HG03108 (cell line): ENCODE data around the gene GNG7.
"Not testable (repeated sequence)": the region's sequence is repeated elsewhere in the genome, so short reads cannot be mapped to it uniquely, and the experiment has no call there.

Experiments
- ATAC-seq: cut with Tn5 transposase; IDR thresholded peaks from one replicate; pipeline ENCODE4 v1.9.1; 2021; ENCODE audit warnings: moderate library complexity; ENCODE audit not compliant: unreplicated experiment

The GNG7 gene

GRCh38 chr19:2542341-2543069 is 160.0 kb downstream of the GNG7 start:
- no peak for ATAC-seq

GRCh38 chr19:2540646-2541454 is 161.6 kb downstream of the GNG7 start:
- no peak for ATAC-seq

GRCh38 chr19:2540251-2540645 is 162.2 kb downstream of the GNG7 start:
- no peak for ATAC-seq

GRCh38 chr19:2538096-2538757 is 164.3 kb downstream of the GNG7 start:
- no peak for ATAC-seq

- not testable (repeated sequence) for ATAC-seq
These were observed 164.9 kb downstream of the GNG7 start for GRCh38 chr19:2537584-2537983.

GRCh38 chr19:2536461-2536860 is 166.0 kb downstream of the GNG7 start:
- no peak for ATAC-seq

GRCh38 chr19:2534423-2535013 is 168.0 kb downstream of the GNG7 start:
- no peak for ATAC-seq

- ATAC-seq, result no peak
These were observed 168.6 kb downstream of the GNG7 start for GRCh38 chr19:2533686-2534422.

GRCh38 chr19:2533072-2533425 is 169.4 kb downstream of the GNG7 start:
- ATAC-seq, result no peak

GRCh38 chr19:2532252-2533071 is 170.0 kb downstream of the GNG7 start:
- ATAC-seq, result no peak

GRCh38 chr19:2529942-2530341 is 172.6 kb downstream of the GNG7 start:
- not testable (repeated sequence) for ATAC-seq

- ATAC-seq, result no peak
These were observed 173.0 kb downstream of the GNG7 start for GRCh38 chr19:2529473-2529918.

- ATAC-seq, result no peak
These were observed 173.8 kb downstream of the GNG7 start for GRCh38 chr19:2528675-2529101.

- no peak for ATAC-seq
These were observed 174.8 kb downstream of the GNG7 start for GRCh38 chr19:2527686-2528085.

- ATAC-seq, result no peak
These were observed 175.3 kb downstream of the GNG7 start for GRCh38 chr19:2527171-2527570.

GRCh38 chr19:2524840-2525723 is 177.4 kb downstream of the GNG7 start:
- no peak for ATAC-seq

- ATAC-seq, result no peak
These were observed 178.1 kb downstream of the GNG7 start for GRCh38 chr19:2524361-2524839.

- no peak for ATAC-seq
These were observed 178.7 kb downstream of the GNG7 start for GRCh38 chr19:2523630-2524311.
